D721Med (cell line): ENCODE measurements around the gene MAG.

Source experiments
- DNase-seq: peaks from one replicate; pipeline ENCODE4 v3.0.0; 2011; ENCODE audit warnings: low spot score; ENCODE audit not compliant: insufficient read length
- FAIRE-seq: peaks from 2 replicates; lab custom pipeline; 2011; peaks lifted over from hg19 to GRCh38; lab: Jason Lieb, UNC
- TF ChIP-seq, protein P1 (sequence below): IDR thresholded peaks from 2 replicates; pipeline ENCODE4 v1.5.1; 2012; ENCODE audit warnings: mild to moderate bottlenecking, control low read depth; ENCODE audit not compliant: insufficient read depth; ENCODE audit errors: missing control alignments

Gene MAG

DNA sequence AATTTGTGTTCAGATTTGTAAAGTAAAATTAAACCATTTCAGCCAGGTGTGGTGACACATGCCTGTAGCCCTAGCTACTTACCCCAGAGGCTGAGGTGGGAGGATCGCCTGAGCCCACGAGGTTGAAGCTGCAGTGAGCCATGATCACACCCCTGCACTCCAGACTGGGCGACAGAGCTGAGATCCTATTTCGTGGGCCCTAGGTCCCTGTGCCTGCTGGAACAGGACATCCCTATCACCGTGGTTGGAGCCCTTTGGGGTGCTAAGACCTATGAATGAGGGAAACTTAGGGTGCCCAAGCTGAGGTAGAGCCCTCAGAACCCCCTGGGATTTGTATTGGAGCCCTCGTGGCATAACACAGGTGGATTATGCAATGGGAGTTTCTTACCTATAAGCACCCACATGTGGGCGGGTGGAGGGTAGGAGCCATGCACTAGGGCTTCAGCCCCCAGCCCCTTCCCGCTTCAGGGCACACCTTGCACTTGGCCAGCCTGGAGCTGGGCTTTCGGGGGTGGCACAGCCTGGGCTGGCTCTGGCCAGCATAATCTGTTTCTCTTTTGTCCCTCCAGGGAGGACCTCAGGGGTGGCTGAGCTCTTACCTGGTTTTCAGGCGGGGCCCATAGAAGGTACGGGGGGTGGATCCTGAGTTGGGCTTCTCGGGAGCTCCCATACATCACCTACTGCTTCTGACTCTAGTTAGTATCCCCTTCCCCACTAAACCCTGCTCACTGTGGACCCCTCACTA lies 30.4 kb upstream of the MAG start:
- no peak for FAIRE-seq

DNA sequence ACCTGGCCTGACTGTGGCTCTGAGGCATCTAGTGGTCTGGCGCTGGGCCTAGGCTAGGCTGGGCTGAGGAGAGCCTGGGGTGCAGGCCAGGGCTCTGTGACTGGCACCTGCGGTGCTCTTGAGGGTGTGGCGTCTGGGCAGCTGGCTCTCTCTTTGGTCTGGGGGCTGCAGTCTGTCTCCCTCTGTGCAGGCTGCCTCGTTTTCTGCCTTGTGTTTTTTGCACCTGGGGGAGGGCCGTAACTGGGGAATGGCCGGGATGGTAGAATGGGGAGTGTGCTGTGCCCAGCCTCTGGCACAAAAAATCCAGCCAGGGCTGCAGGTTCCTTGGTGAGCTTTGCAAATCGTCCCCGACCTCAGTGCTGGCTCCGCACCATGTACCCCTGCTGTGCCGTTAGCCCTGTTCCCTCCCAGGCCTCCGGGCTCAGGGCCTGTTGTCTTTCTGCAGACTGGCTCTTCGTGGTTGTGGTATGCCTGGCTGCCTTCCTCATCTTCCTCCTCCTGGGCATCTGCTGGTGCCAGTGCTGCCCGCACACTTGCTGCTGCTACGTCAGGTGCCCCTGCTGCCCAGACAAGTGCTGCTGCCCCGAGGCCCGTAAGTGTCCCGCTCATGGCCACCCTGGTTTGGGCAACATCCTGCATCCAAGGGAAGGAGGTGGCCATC lies 29.7 kb upstream of the MAG start:
- TF ChIP-seq, protein P1, sequence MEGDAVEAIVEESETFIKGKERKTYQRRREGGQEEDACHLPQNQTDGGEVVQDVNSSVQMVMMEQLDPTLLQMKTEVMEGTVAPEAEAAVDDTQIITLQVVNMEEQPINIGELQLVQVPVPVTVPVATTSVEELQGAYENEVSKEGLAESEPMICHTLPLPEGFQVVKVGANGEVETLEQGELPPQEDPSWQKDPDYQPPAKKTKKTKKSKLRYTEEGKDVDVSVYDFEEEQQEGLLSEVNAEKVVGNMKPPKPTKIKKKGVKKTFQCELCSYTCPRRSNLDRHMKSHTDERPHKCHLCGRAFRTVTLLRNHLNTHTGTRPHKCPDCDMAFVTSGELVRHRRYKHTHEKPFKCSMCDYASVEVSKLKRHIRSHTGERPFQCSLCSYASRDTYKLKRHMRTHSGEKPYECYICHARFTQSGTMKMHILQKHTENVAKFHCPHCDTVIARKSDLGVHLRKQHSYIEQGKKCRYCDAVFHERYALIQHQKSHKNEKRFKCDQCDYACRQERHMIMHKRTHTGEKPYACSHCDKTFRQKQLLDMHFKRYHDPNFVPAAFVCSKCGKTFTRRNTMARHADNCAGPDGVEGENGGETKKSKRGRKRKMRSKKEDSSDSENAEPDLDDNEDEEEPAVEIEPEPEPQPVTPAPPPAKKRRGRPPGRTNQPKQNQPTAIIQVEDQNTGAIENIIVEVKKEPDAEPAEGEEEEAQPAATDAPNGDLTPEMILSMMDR: no peak
- no peak for DNase-seq
- FAIRE-seq: no peak

More for the DNA sequence above, 30.4 kb upstream of the MAG start:
- DNase-seq: no peak
- TF ChIP-seq, protein P1: no peak

DNA sequence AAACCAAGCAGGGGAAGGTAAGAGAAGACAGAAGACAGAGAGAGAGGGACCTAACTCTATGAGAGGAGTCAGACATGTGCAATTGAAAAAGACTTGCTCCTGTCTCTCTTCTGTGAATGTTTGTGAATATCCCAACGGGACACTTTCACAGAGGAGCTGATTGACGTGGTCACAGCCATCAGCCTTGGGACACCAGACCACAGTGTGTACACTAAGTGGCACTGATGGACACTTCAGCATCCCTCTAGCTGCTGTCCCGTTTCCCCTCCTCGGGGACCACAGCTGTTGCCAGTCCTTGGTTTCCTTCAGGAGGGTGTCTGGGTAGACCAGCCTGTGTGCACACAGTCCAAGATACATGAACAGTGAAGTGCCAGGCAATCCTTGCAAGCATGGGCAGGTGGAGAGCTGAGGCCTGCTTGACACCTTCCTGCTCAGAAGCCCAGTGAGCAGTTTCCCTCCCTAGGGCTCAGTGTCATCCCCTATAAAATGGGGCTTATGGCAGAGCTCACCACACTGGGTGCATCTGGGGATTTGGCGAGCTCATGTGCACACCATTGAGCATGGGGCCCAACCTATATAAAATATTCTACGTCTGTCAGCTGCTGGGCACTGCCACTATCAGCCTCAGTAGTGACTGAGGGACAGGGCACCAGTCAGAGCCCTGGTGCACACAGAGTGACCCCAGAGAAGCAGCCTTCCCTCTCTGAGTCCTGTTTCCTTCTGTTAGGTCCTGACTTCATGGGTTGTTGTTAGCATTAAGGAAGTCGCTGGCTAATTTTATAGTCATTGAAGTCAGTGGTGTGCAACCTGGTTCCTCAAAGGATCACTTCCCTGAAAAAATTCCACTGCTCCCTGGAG lies 27.5 kb upstream of the MAG start:
- FAIRE-seq (no peak), DNase-seq (no peak)
- TF ChIP-seq, protein P1: no peak

DNA sequence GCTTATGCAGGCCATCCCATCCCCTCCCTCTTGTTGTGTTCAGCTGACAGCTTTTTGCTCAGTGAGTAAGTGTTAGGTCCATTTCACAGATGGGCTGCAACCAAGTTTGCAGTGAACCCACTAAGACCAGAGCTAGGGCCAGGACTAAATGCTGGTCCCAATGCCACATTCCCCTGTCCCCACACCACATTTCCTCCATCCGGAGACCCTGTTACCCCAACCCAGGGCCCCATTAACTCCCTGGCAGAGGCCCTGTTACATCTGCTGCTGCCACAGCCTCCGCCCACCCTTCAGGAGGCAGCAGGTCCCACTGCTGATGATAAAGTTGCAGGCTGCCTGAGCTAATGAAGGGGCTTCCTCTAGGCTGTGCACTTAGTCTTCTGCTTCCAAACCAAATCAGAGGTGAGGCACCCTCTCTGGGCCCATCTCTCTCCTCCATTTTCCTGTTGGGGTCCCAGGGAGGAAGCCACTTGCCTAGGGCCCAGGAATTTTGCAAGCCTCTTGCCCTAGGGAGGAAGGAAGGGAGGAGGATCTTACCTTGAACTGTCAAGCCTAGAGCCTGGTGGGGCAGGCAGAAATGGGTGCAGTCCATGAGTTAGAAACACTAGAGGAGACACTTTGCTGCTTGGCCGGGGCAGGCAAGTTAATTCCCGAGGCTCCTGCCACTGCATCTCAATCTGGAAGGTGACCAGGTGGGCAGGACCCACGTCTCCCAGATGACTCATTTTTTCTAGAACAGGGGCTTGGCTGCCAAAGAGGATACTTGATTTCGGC lies 26.6 kb upstream of the MAG start:
- DNase-seq (no peak), FAIRE-seq (no peak)
- TF ChIP-seq, protein P1: no peak

DNA sequence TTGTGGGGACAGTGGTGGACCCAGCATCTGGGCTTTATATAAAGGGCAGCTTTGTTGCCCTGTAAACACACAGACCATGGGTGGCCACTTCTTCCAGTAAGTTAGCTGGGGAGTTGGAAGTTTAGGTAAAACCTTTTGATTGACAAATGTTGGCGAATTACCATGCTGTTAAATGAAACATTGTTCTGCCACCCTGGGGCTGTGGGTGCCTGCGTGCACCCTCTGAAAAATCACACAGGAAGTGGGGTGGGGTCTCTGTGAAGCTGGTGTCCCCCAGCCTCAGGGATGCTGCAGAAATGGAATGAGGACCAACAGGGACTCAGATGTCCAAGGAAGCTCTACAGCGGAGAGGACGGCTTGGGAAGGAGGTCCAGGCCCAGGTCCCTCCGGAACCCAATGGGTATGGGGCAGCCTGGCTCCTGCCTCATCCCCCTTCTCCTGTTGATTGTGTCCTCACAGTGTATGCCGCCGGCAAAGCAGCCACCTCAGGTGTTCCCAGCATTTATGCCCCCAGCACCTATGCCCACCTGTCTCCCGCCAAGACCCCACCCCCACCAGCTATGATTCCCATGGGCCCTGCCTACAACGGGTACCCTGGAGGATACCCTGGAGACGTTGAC lies 26.0 kb upstream of the MAG start:
- DNase-seq (no peak), FAIRE-seq (no peak)
- TF ChIP-seq, protein P1: no peak
